ENCODE measurements around the gene DZIP1.

Gene DZIP1

DNA sequence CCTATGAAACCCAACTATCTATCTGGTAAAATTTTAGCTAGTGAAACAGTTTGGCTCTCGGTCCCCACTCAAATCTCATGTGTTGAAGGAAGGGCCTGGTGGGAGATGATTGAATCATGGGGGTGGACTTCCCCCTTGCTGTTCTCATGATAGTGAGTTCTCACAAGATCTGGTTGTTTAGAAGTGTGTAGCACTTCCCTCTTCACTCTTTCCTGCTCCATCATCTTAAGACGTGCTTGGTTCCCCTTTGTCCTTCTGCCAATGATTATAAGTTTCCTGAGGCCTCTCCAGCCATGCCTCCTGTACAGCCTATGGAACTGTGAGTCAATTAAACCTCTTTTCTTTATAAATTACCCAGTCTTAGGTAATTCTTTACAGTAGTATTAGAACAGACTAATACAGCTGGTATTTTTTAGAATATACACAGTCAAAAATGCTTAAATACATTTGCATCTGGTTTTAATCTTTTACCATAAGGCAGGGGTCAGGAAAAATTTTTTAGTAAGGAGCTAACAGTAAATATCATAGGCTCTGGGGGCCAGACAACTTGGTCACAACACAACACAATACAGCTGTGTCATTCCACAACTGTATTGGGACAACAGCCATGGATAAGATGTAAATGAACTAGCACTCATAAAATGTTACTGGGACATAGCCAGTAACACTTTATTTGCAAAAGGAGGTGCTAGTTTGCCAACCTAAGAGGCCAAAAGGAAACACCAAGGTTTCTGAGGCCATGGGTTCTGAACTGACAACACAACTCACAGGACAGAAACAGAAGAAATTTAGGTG lies 24.3 kb downstream of the DZIP1 start (continued):
- TF ChIP-seq PPARA (CRISPR knock-in tag; IDR thresholded peaks at IDR 0.05; ENCODE audit: borderline replicate concordance) (no peak), RARB (CRISPR knock-in tag; IDR thresholded peaks at IDR 0.05) (no peak), TCF4 (CRISPR knock-in tag; IDR thresholded peaks at IDR 0.05; ENCODE audit: borderline replicate concordance) (no peak), ZFP30 (CRISPR knock-in tag; IDR thresholded peaks at IDR 0.05) (no peak), OSR1 (CRISPR knock-in tag; IDR thresholded peaks at IDR 0.05) (no peak), BACH2 (CRISPR knock-in tag; IDR thresholded peaks at IDR 0.05; ENCODE audit: borderline replicate concordance) (no peak), ZNF8 (CRISPR knock-in tag; IDR thresholded peaks at IDR 0.05) (no peak)

DNA sequence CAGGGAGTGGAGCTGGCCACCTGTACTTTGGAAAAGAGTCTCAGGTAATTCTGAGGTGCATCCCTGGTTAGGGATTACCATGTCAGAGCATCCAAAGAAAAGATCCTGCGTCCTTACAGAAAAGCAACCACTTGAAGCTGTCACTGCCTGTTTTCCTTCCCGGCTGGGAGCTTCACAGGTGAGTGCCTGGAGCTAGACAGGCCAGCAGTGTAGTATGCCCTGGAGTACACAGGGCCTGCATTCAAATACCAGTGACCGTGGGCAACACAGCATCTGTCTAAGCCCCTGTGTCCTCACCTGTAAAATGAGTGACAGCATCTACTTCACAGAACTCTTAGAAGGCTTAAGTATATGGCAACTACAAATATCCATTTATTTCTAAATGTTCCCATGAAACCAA lies 29.0 kb downstream of the DZIP1 start:
- no peak for ATAC-seq
- TF ChIP-seq ZNF8 (CRISPR knock-in tag; IDR thresholded peaks at IDR 0.05) (no peak), ZNF70 (CRISPR knock-in tag; IDR thresholded peaks at IDR 0.05) (no peak), ZC3H10 (CRISPR knock-in tag; IDR thresholded peaks at IDR 0.05) (no peak), SNAI2 (CRISPR knock-in tag; IDR thresholded peaks at IDR 0.05) (no peak), ZNF565 (CRISPR knock-in tag; conservative IDR thresholded peaks at IDR 0.05; ENCODE audit: low read depth) (no peak), CSDC2 (CRISPR knock-in tag; IDR thresholded peaks at IDR 0.05) (no peak), TOX (CRISPR knock-in tag; IDR thresholded peaks at IDR 0.05; ENCODE audit: borderline replicate concordance) (no peak), TCF4 (CRISPR knock-in tag; IDR thresholded peaks at IDR 0.05; ENCODE audit: borderline replicate concordance) (no peak), ISL1 (CRISPR knock-in tag; IDR thresholded peaks at IDR 0.05) (no peak), GLIS3 (CRISPR knock-in tag; IDR thresholded peaks at IDR 0.05) (no peak), BACH2 (CRISPR knock-in tag; IDR thresholded peaks at IDR 0.05; ENCODE audit: borderline replicate concordance) (no peak), PPARA (CRISPR knock-in tag; IDR thresholded peaks at IDR 0.05; ENCODE audit: borderline replicate concordance) (no peak), ZFP30 (CRISPR knock-in tag; IDR thresholded peaks at IDR 0.05) (no peak), ZFP3 (CRISPR knock-in tag; IDR thresholded peaks at IDR 0.05) (no peak), OSR1 (CRISPR knock-in tag; IDR thresholded peaks at IDR 0.05) (no peak), RARB (CRISPR knock-in tag; IDR thresholded peaks at IDR 0.05) (no peak)
- TF ChIP-seq, protein P1, sequence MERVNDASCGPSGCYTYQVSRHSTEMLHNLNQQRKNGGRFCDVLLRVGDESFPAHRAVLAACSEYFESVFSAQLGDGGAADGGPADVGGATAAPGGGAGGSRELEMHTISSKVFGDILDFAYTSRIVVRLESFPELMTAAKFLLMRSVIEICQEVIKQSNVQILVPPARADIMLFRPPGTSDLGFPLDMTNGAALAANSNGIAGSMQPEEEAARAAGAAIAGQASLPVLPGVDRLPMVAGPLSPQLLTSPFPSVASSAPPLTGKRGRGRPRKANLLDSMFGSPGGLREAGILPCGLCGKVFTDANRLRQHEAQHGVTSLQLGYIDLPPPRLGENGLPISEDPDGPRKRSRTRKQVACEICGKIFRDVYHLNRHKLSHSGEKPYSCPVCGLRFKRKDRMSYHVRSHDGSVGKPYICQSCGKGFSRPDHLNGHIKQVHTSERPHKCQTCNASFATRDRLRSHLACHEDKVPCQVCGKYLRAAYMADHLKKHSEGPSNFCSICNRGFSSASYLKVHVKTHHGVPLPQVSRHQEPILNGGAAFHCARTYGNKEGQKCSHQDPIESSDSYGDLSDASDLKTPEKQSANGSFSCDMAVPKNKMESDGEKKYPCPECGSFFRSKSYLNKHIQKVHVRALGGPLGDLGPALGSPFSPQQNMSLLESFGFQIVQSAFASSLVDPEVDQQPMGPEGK (CRISPR knock-in tag; IDR thresholded peaks at IDR 0.05; ENCODE audit: borderline replicate concordance), result no peak
- TF ChIP-seq, protein P2, sequence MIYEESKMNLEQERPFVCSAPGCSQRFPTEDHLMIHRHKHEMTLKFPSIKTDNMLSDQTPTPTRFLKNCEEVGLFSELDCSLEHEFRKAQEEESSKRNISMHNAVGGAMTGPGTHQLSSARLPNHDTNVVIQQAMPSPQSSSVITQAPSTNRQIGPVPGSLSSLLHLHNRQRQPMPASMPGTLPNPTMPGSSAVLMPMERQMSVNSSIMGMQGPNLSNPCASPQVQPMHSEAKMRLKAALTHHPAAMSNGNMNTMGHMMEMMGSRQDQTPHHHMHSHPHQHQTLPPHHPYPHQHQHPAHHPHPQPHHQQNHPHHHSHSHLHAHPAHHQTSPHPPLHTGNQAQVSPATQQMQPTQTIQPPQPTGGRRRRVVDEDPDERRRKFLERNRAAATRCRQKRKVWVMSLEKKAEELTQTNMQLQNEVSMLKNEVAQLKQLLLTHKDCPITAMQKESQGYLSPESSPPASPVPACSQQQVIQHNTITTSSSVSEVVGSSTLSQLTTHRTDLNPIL (CRISPR knock-in tag; IDR thresholded peaks at IDR 0.05; ENCODE audit: low read depth), result no peak
- TF ChIP-seq, protein P3, sequence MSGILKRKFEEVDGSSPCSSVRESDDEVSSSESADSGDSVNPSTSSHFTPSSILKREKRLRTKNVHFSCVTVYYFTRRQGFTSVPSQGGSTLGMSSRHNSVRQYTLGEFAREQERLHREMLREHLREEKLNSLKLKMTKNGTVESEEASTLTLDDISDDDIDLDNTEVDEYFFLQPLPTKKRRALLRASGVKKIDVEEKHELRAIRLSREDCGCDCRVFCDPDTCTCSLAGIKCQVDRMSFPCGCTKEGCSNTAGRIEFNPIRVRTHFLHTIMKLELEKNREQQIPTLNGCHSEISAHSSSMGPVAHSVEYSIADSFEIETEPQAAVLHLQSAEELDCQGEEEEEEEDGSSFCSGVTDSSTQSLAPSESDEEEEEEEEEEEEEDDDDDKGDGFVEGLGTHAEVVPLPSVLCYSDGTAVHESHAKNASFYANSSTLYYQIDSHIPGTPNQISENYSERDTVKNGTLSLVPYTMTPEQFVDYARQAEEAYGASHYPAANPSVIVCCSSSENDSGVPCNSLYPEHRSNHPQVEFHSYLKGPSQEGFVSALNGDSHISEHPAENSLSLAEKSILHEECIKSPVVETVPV (CRISPR knock-in tag; IDR thresholded peaks at IDR 0.05), result no peak
- TF ChIP-seq, protein P4, sequence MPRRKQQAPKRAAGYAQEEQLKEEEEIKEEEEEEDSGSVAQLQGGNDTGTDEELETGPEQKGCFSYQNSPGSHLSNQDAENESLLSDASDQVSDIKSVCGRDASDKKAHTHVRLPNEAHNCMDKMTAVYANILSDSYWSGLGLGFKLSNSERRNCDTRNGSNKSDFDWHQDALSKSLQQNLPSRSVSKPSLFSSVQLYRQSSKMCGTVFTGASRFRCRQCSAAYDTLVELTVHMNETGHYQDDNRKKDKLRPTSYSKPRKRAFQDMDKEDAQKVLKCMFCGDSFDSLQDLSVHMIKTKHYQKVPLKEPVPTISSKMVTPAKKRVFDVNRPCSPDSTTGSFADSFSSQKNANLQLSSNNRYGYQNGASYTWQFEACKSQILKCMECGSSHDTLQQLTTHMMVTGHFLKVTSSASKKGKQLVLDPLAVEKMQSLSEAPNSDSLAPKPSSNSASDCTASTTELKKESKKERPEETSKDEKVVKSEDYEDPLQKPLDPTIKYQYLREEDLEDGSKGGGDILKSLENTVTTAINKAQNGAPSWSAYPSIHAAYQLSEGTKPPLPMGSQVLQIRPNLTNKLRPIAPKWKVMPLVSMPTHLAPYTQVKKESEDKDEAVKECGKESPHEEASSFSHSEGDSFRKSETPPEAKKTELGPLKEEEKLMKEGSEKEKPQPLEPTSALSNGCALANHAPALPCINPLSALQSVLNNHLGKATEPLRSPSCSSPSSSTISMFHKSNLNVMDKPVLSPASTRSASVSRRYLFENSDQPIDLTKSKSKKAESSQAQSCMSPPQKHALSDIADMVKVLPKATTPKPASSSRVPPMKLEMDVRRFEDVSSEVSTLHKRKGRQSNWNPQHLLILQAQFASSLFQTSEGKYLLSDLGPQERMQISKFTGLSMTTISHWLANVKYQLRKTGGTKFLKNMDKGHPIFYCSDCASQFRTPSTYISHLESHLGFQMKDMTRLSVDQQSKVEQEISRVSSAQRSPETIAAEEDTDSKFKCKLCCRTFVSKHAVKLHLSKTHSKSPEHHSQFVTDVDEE (CRISPR knock-in tag; IDR thresholded peaks at IDR 0.05), result no peak

DNA sequence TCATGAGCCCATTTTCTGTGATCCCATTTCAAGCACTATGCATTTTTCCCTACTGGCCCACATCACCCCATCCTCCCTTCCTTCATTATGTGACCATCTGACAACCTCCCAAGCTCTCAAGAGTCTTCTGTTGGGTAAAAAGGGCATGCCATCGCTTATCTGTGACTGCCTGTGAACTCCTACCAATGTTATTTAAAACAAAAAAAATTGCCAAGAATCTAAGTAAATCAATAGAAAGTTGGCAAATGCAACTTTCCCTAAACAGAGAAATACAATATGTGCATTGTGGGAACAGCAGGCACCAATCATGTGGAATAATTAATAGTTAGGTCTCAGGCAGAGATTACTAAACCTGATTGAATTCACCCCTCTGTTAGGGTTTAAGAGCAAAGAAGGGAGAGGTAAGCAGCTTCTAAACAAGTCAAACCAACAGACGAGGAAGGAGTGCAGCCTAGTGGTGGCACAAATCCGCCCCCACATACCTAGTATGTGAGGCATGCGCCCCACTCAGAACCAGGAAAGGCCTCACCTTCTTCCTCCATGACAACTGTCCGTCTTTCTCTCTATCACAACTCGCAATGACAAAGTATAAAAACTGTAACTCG lies 29.8 kb downstream of the DZIP1 start:
- ATAC-seq, result no peak
- TF ChIP-seq BACH2 (CRISPR knock-in tag; IDR thresholded peaks at IDR 0.05; ENCODE audit: borderline replicate concordance) (no peak), ZC3H10 (CRISPR knock-in tag; IDR thresholded peaks at IDR 0.05) (no peak), GLIS3 (CRISPR knock-in tag; IDR thresholded peaks at IDR 0.05) (no peak), ZNF565 (CRISPR knock-in tag; conservative IDR thresholded peaks at IDR 0.05; ENCODE audit: low read depth) (no peak), PPARA (CRISPR knock-in tag; IDR thresholded peaks at IDR 0.05; ENCODE audit: borderline replicate concordance) (no peak), RARB (CRISPR knock-in tag; IDR thresholded peaks at IDR 0.05) (no peak), ESRRG (CRISPR knock-in tag; IDR thresholded peaks at IDR 0.05) (no peak), CSDC2 (CRISPR knock-in tag; IDR thresholded peaks at IDR 0.05) (no peak), TCF4 (CRISPR knock-in tag; IDR thresholded peaks at IDR 0.05; ENCODE audit: borderline replicate concordance) (no peak)
- TF ChIP-seq, protein P2 (CRISPR knock-in tag; IDR thresholded peaks at IDR 0.05; ENCODE audit: low read depth), result no peak
- TF ChIP-seq, protein P4 (CRISPR knock-in tag; IDR thresholded peaks at IDR 0.05), result no peak
- TF ChIP-seq, protein P3 (CRISPR knock-in tag; IDR thresholded peaks at IDR 0.05), result no peak
